HG03064 (cell line): ENCODE results near the gene PXMP2.
"Not testable (repeated sequence)": the region's sequence is repeated elsewhere in the genome, so short reads cannot be mapped to it uniquely, and the experiment has no call there.

Experiments
- ATAC-seq: cut with Tn5 transposase; IDR thresholded peaks from one replicate; pipeline ENCODE4 v1.9.1; 2021; ENCODE audit warnings: low read depth; ENCODE audit not compliant: unreplicated experiment

The PXMP2 gene

GRCh38 chr12:132746613-132747012 is 59.2 kb downstream of the PXMP2 start:
- no peak for ATAC-seq

GRCh38 chr12:132747395-132747794 is 60.0 kb downstream of the PXMP2 start:
- no peak for ATAC-seq

- ATAC-seq: no peak
Measured at GRCh38 chr12:132747896-132748295, 60.5 kb downstream of the PXMP2 start.

DNA sequence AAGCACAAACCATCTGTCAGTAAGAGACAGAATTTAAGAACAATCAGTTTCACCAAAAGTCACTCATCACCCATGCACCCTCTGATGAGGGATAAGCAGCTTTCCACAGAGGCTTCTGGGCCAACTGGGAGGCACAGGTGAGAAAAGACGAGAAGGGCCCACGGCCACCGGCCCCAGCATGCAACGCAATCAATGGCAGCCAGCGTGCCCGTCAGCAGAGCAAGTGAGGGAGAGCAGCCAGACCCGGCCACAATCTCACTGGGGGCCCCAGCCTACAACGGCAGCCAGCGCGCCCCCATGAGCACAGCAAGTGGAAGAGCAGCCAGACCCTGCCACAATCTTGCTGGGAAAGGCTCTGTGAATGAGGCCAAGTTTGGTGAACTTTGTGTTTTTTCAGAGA is 60.9 kb downstream of the PXMP2 start:
- no peak for ATAC-seq

DNA sequence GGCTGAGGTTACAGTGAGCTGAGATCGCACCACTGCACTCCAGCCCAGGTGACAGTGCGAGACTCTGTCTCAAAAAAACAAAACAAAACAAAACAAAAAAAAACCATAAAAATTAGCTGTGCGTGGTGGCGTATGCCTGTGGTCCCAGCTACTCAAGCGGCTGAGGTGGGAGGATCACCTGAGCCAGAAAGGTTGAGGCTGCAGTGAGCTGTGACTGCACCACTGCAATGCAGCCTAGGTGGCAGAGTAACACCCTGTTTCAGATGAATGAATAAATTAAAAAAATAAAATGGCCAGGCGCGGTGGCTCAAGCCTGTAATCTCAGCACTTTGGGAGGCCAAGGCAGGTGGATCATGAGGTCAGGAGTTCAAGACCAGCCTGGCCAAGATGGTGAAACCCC is 66.3 kb downstream of the PXMP2 start:
- not testable (repeated sequence) for ATAC-seq

- ATAC-seq: no peak
Measured at GRCh38 chr12:132754160-132754932, 67.0 kb downstream of the PXMP2 start.
